GM18868 (cell line): ENCODE measurements around the gene TRAK1.
"Not testable (repeated sequence)": the region's sequence is repeated elsewhere in the genome, so short reads cannot be mapped to it uniquely, and the experiment has no call there.

ENCODE experiments used
- ATAC-seq: cut with Tn5 transposase; IDR thresholded peaks from one replicate; pipeline ENCODE4 v1.9.1; 2021; ENCODE audit warnings: mild to moderate bottlenecking, moderate library complexity; ENCODE audit not compliant: unreplicated experiment

Gene TRAK1

DNA sequence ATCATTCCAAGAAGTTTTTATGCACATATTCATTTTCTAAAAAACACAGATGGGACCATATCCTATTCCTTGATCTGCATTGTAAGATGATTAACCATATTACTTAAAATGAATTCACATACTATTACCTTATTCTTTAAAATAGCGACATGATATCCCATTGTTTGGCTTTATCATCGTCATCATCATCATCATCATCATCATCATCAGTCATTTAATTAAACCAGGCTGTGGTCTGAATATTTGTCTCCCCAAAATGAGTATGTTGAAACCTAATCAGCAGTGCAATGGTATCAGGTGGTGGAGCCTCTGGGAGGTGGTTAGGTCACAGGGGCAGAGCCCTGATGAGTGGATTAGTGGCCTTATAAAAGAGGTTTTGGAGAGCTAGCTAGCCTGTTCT is 4.4 kb downstream of the TRAK1 start:
- no peak for ATAC-seq

DNA sequence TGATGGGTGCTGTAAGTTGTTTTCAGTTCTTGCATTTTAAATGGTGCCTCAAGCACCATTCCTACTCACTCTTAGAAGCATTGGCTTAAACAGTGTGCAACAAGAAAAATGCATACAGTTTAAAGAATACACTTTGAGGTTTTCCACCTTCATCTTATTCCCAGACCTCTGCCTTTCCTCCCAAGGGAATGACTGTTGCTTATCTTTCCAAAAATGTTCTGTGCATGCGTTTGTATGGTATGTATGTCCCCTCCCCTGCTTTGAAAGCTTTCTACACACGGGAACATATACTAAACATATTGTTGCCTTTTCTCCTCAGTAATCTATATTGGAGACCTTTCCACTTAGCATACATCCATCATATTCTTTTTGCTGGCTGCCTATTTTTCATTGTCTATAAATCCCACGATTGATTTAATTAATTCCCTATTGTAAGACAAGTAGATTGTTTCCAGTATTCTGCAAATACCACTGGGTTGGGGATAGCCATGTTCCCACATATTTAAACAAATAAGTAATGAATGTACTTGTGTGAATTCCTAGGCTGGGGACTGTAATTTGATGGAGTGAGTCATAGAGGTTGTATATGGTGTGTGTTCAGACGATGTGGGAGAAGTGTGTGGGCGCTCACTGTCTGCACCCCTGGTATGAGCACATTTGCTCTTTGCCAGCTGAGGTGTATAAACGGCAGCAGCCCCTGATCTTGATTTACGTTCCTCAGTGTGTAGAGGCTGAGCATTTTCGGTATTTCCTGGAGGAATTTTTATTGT is 5.8 kb downstream of the TRAK1 start:
- no peak for ATAC-seq

DNA sequence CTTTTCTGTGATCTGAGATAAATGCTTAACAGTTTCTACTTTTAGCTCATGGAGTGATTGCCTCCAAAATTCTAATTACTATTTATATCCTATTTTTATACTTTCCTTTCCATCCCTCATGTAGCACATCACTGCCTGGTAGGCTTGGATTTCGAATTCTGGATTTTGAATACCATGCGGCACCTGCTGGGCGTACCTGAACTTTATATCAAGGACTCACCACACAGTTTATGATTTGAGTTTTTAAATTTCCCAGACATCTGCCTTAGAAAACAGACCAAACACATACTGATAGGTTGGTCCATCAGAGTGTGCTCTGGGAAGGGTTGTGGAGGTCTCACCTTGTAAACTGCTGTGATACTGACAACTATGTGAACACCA is 6.4 kb downstream of the TRAK1 start:
- no peak for ATAC-seq

DNA sequence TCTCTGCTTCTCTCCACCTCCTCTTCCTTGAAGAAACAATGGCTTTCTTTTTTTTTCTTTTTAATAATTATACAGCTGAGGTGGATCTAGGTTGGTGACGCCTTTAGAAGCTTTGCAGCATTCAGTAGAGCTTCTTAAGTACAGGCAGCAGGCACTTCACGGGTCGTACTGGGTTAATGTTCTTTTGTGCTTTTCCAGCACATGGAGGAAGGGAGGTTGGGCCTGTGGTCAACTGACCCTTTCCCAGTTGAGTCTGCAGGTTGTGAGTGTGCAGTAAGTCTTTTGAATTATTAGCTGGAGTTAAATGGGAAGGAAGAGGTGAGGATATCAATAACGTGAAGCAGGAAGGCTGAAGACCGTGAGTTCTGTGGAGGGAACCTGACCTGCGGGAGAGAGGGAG is 7.0 kb downstream of the TRAK1 start:
- ATAC-seq, result no peak

DNA sequence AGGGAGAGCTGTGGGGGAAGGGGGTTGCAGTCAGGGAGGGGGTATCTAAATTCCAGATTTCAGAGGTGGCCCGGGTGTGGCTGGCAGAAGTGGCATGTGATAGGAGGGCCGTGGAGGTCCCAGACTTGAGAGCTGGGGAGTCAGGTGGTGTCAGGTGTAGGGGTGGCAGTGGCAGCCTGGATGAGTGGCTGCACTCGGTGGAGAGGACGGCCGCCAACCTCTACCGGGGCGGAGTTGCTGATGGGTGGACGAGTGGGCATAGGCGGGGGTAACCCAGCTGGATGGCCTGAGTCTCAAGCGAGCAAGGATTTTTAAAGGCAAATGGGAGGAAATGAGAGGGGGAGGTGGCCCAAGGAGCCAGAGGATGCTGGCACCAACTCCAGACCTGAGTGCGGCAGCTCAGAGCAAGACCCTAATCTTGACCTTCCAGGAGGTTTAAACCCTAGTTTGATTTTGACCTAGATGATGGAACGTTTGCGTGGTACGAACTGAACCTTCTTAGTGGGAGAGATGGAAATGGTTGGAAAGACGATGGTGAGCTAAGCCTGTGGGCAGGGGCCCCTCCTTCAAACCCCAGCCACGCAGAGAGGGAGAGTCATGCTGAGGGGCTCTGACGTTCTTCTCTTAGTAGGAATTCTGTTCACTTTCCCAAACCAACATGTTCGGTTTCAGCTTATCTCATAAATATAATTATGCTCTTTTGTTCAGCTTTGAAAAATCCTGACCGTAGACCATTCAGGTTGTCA is 8.0 kb downstream of the TRAK1 start:
- peak; percentile 8 for ATAC-seq

DNA sequence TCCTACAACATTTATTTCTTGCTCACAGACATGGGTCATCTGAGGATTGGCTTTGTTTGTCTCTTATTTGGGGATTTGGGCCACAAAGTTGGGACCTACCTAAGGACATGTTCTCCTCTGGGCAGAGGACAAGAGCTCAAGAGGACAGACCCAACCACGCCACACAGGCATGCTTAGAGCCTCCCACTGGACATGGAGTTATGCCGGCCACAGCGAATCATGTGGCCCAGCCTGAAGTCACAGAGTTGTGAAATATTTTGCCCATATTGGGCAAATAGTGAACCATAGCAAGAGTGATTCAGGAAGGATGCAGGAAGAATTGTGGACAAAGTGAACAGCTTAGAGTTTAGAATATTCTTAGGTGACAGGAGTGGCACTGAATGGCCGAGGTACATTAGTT is 9.9 kb downstream of the TRAK1 start:
- no peak for ATAC-seq

DNA sequence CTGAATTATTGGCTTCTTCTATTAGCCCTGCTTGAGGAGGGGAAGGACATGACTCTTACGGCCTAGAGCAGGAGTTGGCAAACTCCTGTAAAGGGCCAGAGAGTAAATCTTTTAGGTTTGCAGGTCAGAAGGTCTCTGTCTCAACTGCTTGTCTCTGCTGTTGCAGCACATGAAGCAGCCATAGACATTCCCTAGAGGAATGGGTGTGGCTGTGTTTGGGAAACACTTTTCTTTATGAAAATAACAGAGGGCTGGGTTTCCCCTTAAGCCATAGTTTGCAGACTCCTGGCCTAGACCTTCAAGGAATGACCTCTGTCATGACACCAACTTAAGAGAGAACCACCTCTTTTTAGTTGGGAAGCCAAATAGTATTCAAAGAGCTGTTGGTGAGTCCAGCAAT is 10.3 kb downstream of the TRAK1 start:
- ATAC-seq, result no peak

DNA sequence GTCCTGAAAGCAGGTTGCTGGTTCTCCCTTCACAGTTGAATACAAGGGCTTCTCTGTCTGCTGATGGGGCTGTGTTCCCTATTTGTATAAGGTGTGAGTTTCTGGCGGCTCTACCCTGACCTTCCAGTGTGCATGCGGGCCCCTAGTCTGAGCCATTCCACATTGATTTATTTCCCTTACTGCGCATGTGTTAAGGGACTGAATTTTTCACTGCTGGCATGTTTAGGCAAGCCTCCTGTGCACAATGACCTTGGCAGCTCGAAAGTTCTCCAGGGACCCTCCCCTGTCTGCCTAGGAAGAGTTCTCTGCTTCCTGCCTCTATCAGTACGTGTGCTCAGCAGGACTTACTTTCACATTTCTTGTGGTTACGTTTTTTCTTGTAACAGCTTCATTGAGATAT is 11.4 kb downstream of the TRAK1 start:
- ATAC-seq, result no peak

DNA sequence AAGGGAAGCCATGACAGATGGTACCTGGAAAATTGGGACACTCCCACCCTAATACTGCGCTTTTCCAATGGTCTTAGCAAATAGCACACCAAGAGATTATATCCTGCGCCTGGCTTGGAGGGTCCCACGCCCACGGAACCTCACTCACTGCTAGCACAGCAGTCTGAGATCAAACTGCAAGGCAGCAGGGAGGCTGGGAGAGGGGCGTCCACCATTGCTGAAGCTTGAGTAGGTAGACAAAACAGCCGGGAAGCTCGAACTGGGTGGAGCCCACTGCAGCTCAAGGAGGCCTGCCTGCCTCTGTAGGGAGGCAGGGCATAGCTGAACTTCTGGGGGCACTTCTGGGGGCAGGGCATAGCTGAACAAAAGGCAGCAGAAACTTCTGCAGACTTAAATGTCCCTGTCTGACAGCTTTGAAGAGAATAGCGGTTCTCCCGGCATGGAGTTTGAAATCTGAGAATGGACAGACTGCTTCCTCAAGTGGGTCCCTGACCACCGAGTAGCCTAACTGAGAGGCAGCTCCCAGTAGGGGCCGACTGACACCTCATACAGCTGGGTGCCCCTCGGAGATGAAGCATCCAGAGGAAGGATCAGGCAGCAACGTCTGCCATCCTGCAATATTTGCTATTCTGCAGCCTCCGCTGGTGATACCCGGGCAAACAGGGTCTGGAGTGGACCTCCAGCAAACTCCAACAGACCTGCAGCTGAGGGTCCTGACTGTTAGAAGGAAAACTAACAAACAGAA is 12.9 kb downstream of the TRAK1 start:
- not testable (repeated sequence) for ATAC-seq

DNA sequence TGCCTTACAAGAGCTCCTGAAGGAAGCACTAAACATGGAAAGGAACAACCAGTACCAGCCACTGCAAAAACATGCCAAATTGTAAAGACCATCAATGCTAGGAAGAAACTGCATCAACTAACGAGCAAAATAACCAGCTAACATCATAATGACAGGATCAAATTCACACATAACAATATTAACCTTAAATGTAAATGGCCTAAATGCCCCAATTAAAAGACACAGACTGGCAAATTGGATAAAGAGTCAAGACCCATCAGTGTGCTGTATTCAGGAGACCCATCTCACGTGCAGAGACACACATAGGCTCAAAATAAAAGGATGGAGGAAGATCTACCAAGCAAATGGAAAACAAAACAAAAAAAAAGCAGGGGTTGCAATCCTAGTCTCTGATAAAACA is 14.8 kb downstream of the TRAK1 start:
- not testable (repeated sequence) for ATAC-seq

DNA sequence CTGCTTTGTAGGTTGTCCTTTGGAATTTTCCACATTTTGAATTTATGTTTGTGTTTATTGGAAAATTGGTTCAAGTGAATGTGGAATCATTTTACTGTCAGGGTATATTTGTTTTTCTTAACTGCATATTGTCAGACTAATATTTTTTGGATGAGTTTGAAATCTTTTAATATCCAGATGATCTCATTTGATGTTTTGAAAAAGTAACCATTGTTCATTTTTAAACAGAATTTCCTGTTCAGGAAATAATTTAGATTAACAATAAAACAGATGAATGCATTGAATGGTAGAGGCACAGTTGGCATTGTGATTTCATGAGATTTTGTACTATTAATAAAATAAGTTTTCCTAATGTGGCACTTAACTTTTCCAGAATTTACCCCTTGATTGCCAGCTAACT is 15.5 kb downstream of the TRAK1 start:
- ATAC-seq, result no peak

DNA sequence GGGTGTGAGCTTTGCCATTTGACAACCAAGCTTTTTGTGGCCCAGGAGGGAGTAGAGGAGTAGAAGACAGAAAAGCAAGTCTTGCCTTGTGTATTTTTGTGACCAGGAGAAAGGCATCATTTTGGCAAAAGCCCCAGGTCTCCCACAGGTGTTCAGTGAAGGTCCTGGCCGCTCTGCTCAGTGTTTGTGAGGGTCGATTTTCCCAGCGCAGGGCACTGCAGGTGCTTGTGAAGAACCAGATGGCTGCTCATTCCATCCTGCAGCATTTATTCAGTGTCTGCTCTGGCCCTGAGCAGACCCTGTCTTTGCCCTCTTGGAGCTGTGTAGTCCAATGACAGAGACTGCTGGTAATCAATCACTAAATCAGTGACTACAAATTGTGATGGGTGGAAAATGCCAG is 19.5 kb downstream of the TRAK1 start:
- ATAC-seq, result no peak

DNA sequence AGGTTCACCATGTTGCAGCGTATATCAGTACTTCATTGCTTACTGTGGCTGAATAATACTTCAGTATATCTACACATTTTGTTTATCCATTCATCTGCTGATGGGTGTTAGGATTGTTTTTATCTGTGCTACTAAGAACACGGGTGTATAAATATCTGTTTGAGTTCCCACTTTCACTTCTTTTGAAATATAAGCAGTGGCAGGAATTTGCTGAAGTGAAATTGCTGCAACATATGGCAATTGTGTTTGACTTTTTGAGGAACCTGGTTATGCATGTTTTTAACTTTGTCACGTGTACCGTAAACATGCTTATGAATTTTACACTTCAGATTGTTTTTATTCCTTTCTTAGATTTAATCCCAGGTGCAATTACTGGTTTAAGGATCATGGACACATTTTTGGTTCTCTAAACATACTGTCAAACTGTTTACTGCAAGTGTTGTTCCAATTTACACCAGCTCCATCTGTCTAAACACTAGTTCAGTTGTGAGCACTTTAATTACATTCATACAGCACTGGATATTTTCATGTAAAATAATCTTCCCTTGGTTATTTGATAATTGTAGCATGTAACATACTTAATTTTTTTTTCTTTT is 23.1 kb downstream of the TRAK1 start:
- ATAC-seq, result no peak

DNA sequence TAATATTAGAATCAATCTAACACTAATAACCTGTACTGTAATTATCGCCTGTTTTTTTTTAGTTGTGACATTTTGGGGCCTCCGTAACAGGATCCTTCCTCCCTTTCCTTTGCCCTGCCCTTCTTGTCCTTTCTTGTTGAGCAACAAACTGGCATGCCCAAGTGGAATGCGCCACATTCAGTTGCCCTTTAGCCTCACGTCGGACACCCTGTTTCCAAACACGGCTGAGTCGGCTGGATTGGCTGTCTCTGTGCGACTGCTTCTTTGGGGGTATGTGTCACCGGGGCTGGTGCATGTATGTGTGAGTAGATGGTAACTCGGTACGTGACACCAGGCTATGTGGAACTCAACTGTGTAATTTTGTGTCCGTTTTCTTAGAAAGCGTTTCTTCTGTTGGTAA is 24.1 kb downstream of the TRAK1 start:
- ATAC-seq, result no peak

DNA sequence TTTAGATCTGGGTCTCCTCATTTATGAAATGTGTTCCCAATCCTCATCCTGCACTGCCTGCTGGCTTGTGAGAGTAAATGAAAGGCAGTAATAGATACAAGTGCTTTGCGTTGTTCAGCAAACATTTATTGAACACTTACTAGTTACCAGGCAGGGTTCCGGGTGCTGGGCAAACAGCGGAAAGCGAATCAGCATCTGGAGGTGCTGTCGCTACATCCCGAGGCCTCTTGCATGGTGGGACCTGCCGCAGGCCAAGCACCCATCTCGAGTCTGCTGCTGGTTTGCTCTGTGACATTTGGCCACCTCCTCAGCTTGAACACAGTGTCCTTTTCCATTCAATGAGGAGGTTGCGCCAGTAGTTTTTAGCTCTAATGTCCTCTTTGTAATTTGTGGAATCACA is 24.8 kb downstream of the TRAK1 start:
- no peak for ATAC-seq

DNA sequence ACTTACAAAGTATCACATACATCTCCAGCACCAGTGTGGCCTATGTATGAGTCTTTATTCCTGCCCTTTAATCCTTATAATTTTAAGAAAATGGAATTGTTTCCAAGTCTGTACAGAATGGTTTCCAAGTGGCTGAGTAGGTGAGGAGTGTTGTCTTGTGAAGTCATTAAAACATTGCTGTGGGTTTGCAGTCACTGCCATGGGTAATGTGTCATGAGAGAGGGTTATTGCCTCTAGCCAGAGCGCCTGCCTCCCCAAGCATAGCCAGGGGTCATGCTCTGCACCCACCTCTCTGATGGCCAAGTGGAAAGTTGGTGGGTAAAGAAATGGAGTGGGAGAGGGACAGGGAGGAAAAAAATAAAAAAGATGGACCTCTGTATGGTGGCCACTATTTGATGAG is 25.3 kb downstream of the TRAK1 start:
- no peak for ATAC-seq

DNA sequence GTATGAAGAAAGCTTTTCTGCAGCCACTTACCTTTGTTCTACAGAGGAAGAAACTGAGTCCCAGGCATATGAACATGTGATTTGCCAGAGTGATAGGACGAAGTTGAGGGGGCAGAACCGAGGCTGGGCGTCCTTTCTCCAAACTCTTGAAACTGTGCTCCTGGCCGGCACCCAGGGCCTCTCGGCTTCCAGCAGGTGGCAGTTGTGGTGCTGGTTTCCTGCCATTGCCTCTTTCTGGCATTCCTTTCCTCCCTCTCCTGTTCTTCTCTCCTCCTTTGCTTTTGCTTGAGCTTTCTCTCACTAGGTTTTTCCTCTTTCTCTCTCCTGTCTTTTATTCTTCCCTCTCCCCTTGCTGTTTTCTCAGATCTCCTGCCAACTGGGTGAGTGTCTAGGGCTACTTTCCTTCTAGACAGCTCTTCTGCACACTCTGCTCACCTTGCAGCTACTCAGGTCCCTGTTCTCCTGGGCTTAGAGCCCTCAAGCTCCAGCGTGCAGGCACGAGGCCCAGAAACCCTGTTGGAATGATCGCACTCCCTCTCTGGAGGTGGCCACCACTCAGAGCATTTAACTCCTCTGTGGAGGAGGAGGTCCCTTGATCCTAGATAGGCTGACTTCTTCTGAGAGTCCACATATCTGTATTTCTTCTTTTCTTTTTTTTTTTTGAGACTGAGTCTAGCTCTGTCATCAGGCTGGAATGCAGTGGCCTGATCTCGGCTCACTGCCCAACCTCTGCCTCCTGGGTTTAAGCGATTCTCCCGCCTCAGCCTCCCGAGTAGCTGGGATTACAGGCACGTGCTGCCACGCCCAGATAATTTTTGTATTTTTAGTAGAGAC is 26.2 kb downstream of the TRAK1 start:
- no peak for ATAC-seq

DNA sequence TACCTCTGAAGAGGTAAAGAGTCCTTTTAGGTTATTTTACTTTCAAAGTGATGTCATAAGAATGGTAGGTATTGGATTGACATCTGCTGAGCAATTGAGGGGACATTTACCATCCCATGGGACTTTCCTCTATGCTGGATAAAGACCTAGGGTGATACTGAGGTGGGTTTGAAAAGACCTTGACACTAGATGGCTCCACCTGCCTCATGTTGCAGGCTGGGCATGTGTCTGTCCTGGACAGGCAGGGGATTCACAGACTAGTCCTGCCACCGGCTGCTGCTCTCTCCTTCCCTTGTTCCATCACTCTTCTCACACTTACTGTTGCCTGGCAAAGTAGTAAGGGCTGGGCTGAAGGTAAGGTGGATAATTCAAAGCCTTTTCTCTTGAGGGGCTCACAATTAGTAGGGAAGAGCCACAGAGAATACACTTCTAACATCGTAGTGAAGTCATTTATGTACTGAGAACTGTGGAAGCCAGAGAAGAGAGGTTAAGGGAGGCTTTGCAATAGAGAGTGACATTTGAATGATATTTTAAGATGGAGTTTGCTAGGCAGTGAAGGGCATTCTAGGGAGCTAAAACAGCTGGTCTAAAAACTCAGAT is 27.7 kb downstream of the TRAK1 start:
- ATAC-seq, result peak; percentile 63

DNA sequence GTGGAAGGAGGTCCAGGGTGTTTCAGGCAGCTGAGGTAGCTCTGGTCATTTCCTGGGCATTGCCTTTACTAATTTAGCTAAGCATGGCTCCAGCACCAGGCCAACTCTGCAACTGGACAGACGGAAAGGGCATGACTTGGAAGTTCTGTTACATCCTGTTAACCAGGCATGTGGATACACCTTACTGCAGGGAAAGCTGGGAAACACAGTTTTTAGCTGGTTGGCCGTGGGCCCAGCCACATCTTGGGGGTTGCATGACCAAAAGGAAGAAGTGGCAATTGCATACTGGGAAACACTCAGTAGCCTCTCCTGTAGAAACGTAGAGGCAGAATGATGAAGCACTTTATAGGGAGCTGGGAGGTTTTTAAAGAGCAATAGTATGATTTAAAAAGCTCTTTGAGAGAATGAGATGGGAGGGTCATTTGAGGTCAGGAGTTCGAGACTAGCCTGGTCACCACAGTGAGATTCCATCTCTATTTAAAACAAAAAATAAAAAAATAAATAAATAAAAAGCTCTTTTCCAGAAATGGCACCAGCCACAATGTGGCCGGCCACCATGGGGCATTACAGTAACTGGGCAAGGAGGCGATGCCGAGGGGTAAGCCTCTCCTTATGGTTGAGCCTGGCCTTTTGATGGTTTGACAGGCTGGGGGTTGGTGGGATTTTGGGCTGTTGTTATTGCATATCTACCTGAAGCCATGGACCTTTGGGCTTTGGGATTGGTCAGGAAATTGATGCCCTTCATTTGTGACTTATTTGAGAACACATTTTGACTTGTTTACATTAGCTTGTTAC is 28.6 kb downstream of the TRAK1 start:
- no peak for ATAC-seq
